Liver (tissue), 9 donors: ENCODE results near the gene F11. TPM values are rescaled to one million over a fixed set of nuclear protein-coding genes. Genes with fewer than 3 reads are reported as not detected.

Source experiments
- DNase-seq: peaks from one replicate; pipeline ENCODE4 v3.0.0-alpha.2; 2017; ENCODE audit warnings: low spot score
- H3K27ac ChIP-seq, 2 donors: one replicate each; pipeline ENCODE4 v1.7.0; 2013; ENCODE audit warnings: inconsistent platforms in 2 of 2, low read length in 2 of 2, control low read depth in 1 of 2, low read depth in 1 of 2, mild to moderate bottlenecking in 1 of 2
- H3K27me3 ChIP-seq, 4 donors: one replicate each; pipeline versions ENCODE4 v1.6.1 to v1.7.0; 2013; ENCODE audit warnings: low read length in 3 of 4, inconsistent platforms in 1 of 4, mild to moderate bottlenecking in 1 of 4, moderate library complexity in 1 of 4; ENCODE audit not compliant: control insufficient read depth in 4 of 4, insufficient read depth in 4 of 4
- H3K36me3 ChIP-seq, 4 donors: one replicate each; pipeline versions ENCODE4 v1.6.1 to v1.7.0; 2013; ENCODE audit warnings: low read length in 3 of 4, mild to moderate bottlenecking in 3 of 4, low read depth in 1 of 4, moderate library complexity in 1 of 4; ENCODE audit not compliant: control insufficient read depth in 4 of 4, insufficient read depth in 3 of 4
- H3K4me1 ChIP-seq, 4 donors: one replicate each; pipeline versions ENCODE4 v1.6.1 to v1.7.0; 2013; ENCODE audit warnings: low read length in 3 of 4, mild to moderate bottlenecking in 3 of 4, moderate library complexity in 1 of 4; ENCODE audit not compliant: control insufficient read depth in 4 of 4, insufficient read depth in 4 of 4
- H3K4me3 ChIP-seq, 3 donors: one replicate each; pipeline versions ENCODE4 v1.6.1 to v1.7.0; 2013; ENCODE audit warnings: low read length in 3 of 3, control low read depth in 1 of 3, low read depth in 1 of 3, mild to moderate bottlenecking in 1 of 3
- H3K9ac ChIP-seq, 2 donors: one replicate each; pipeline ENCODE4 v1.7.0; 2013; ENCODE audit warnings: low read length in 2 of 2, mild to moderate bottlenecking in 2 of 2, moderate library complexity in 2 of 2, control low read depth in 1 of 2, low read depth in 1 of 2
- H3K9me3 ChIP-seq, 4 donors: one replicate each; pipeline versions ENCODE4 v1.6.1 to v1.7.0; 2013; ENCODE audit warnings: low read length in 3 of 4; ENCODE audit not compliant: control insufficient read depth in 4 of 4
- CTCF ChIP-seq: fragments of 150-350 bp; IDR thresholded peaks from 2 replicates; pipeline ENCODE4 v1.5.1; 2017; ENCODE audit warnings: improper control_type of control experiment, low read depth, low read length; ENCODE audit not compliant: missing input control
- EGR1 ChIP-seq, 2 donors: IDR thresholded peaks; 2 replicates each; pipeline ENCODE4 v1.6.1; 2016 to 2018; ENCODE audit warnings: antibody characterized with exemption in 2 of 2, low read depth in 2 of 2
- FOXA1 ChIP-seq: IDR thresholded peaks from 2 replicates; pipeline ENCODE4 v1.6.1; 2016; ENCODE audit warnings: antibody characterized with exemption
- FOXA2 ChIP-seq: IDR thresholded peaks from 2 replicates; pipeline ENCODE4 v1.6.1; 2016; ENCODE audit warnings: antibody characterized with exemption
- GABPA ChIP-seq, 2 donors: IDR thresholded peaks in 1 of 2; conservative IDR thresholded peaks in 1 of 2; 2 replicates each; pipeline ENCODE4 v1.6.1; 2016; ENCODE audit warnings: antibody characterized with exemption in 2 of 2, mild to moderate bottlenecking in 1 of 2, moderate library complexity in 1 of 2
- HNF4A ChIP-seq, 2 donors: conservative IDR thresholded peaks; 2 replicates each; pipeline ENCODE4 v1.6.1; 2016; ENCODE audit warnings: antibody characterized with exemption in 2 of 2, mild to moderate bottlenecking in 2 of 2
- HNF4G ChIP-seq: IDR thresholded peaks from 2 replicates; pipeline ENCODE4 v1.6.1; 2016; ENCODE audit warnings: antibody characterized with exemption
- JUND ChIP-seq, 2 donors: IDR thresholded peaks; 2 replicates each; pipeline ENCODE4 v1.6.1; 2016; ENCODE audit warnings: antibody characterized with exemption in 2 of 2
- MAX ChIP-seq: IDR thresholded peaks from 2 replicates; pipeline ENCODE4 v1.6.1; 2016; ENCODE audit warnings: antibody characterized with exemption
- NR2F2 ChIP-seq: IDR thresholded peaks from 2 replicates; pipeline ENCODE4 v1.6.1; 2016; ENCODE audit warnings: antibody characterized with exemption
- RAD21 ChIP-seq, 2 donors: IDR thresholded peaks; 2 replicates each; pipeline ENCODE4 v1.6.1; 2016; ENCODE audit warnings: antibody characterized with exemption in 2 of 2, mild to moderate bottlenecking in 2 of 2
- REST ChIP-seq: IDR thresholded peaks from 2 replicates; pipeline ENCODE4 v1.6.1; 2016; ENCODE audit warnings: antibody characterized with exemption, mild to moderate bottlenecking
- RXRA ChIP-seq, 2 donors: IDR thresholded peaks; 2 replicates each; pipeline ENCODE4 v1.6.1; 2017 to 2018; ENCODE audit warnings: antibody characterized with exemption in 2 of 2, mild to moderate bottlenecking in 1 of 2
- SP1 ChIP-seq: IDR thresholded peaks from 2 replicates; pipeline ENCODE4 v1.6.1; 2018; ENCODE audit warnings: antibody characterized with exemption, mild to moderate bottlenecking
- TAF1 ChIP-seq: conservative IDR thresholded peaks from 2 replicates; pipeline ENCODE4 v1.6.1; 2016; ENCODE audit warnings: antibody characterized with exemption, mild to moderate bottlenecking
- YY1 ChIP-seq: IDR thresholded peaks from 2 replicates; pipeline ENCODE4 v1.6.1; 2016; ENCODE audit warnings: antibody characterized with exemption, mild to moderate bottlenecking
- ZBTB33 ChIP-seq: IDR thresholded peaks from 2 replicates; pipeline ENCODE4 v1.6.1; 2016; ENCODE audit warnings: antibody characterized with exemption
- WGBS: extraction: QIAGEN DNeasy Blood & Tissue Kit; methylation state at CpG from one replicate; pipeline ENCODE4 v1.1.7; 2013; 5-methylcytosine and 5-hydroxymethylcytosine counted together
- polyA plus RNA-seq, 2 donors: library from polyadenylated mRNA; stranded (reverse) in 1 of 2; unstranded in 1 of 2; fragments of 200-250 nt in 1 of 2; fragments of >200 nt in 1 of 2; fragmentation: Nextera tagmentation in 1 of 2; extraction: Ambion mirVana in 1 of 2; gene quantifications; one replicate each; pipeline versions ENCODE4 v1.2.1 to v1.2.3, GENCODE V29; 2013 to 2015
- total RNA-seq, 2 donors: library from RNA; depleted of rRNA; stranded (reverse); fragments of >200 nt; gene quantifications; one replicate each; pipeline ENCODE4 v1.2.3, GENCODE V29; 2014
- donor health status: healthy.
- donor health status: healthy.
- donor health status: healthy.
- donor health status: healthy.
- donor health status: healthy.

The F11 gene
- total and polyA plus RNA-seq, 4 donors = 54.6 to 207 (median 115) TPM

GRCh38 chr4:186240452-186240847, 25.5 kb upstream of the F11 start:
- TF ChIP-seq RAD21 (IDR thresholded peaks at IDR 0.05) (no peak), GABPA (IDR thresholded peaks at IDR 0.05 in 1 of 2, conservative IDR thresholded peaks at IDR 0.05 in 1 of 2) (no peak), HNF4G (no peak), ZBTB33 (no peak)
- peaks cover 7 to 26% (median 18%) of the 10 kb centered on the region in 4 donors for H3K36me3 ChIP-seq
- WGBS = 93% methylated on average over 7 of the region's 7 CpGs
- no peak overlapping the region for H3K4me3 ChIP-seq
- H3K27me3 ChIP-seq = no peaks in the 10 kb centered on the region
- peaks cover 1 to 10% (median 8%) of the 10 kb centered on the region in 4 donors for H3K4me1 ChIP-seq
- H3K27ac ChIP-seq = no peak overlapping the region
- no peaks in the 10 kb centered on the region for H3K9me3 ChIP-seq
- H3K9ac ChIP-seq = no peak overlapping the region
- no peak for DNase-seq

- Histone ChIP-seq H3K27ac (no peak overlapping the region), H3K4me1 (peaks cover 1 to 9% (median 7%) of the 10 kb centered on the region in 4 donors), H3K36me3 (peaks cover 7 to 26% (median 18%) of the 10 kb centered on the region in 4 donors), H3K9ac (no peak overlapping the region), H3K4me3 (no peak overlapping the region), H3K9me3 (no peaks in the 10 kb centered on the region), H3K27me3 (no peaks in the 10 kb centered on the region)
- no peak for DNase-seq
- 91% methylated on average over 7 of the region's 7 CpGs for WGBS
- TF ChIP-seq JUND (IDR thresholded peaks at IDR 0.05) = no peak
- no peak for TF ChIP-seq SP1
- TF ChIP-seq HNF4G = no peak
- TF ChIP-seq FOXA2 = no peak
- TF ChIP-seq NR2F2 = no peak
- TF ChIP-seq HNF4A (conservative IDR thresholded peaks at IDR 0.05) = no peak
- no peak for TF ChIP-seq TAF1
- no peak for TF ChIP-seq REST
- no peak for TF ChIP-seq RAD21 (IDR thresholded peaks at IDR 0.05)
- TF ChIP-seq GABPA (IDR thresholded peaks at IDR 0.05 in 1 of 2, conservative IDR thresholded peaks at IDR 0.05 in 1 of 2) = no peak
- no peak for TF ChIP-seq CTCF
- TF ChIP-seq FOXA1 = no peak
- no peak for TF ChIP-seq RXRA (IDR thresholded peaks at IDR 0.05)
- no peak for TF ChIP-seq ZBTB33
- TF ChIP-seq YY1 = no peak
- no peak for TF ChIP-seq EGR1 (IDR thresholded peaks at IDR 0.05; ENCODE audit: low read depth in 2 of 2)
- no peak for TF ChIP-seq MAX
Observed at GRCh38 chr4:186240848-186241491, 25.0 kb upstream of the F11 start.
